H1 (cell line): ENCODE measurements around the gene PRKAR1B. TPM values are rescaled to one million over a fixed set of nuclear protein-coding genes. Genes with fewer than 3 reads are reported as not detected.

Experiments
- CTCF ChIA-PET: fragments of 300-600 bp; sonication (Branson Sonifier 250); formaldehyde crosslinking; loops from one replicate; lab custom pipeline; 2021; ENCODE audit not compliant: partially characterized antibody; lab: Charles Lee
- POLR2A ChIA-PET: fragments of 300-600 bp; sonication (Branson Sonifier 250); formaldehyde crosslinking; loops from one replicate; lab custom pipeline; 2021; ENCODE audit warnings: inconsistent platforms; ENCODE audit not compliant: partially characterized antibody; lab: Charles Lee
- DNase-seq, 2 experiments: peaks; one replicate each; pipeline versions ENCODE4 v3.0.0 to v3.0.0-alpha.2; 2010 to 2022; ENCODE audit warnings: low spot score in 2 of 2, low read depth in 1 of 2, mixed read lengths in 1 of 2
- FAIRE-seq: peaks from 2 replicates; lab custom pipeline; 2011; peaks lifted over from hg19 to GRCh38; lab: Jason Lieb, UNC
- H2AFZ ChIP-seq: 2 replicates; pipeline ENCODE4 v1.8.1; 2012; ENCODE audit warnings: low read length, inconsistent platforms
- H2AK5ac ChIP-seq: 2 replicates; pipeline ENCODE4 v1.6.1; 2013; ENCODE audit warnings: low read depth, low read length
- H2BK120ac ChIP-seq: replicated peaks from 2 replicates; pipeline ENCODE3; 2013; ENCODE audit warnings: low read depth, low read length, inconsistent platforms
- H2BK12ac ChIP-seq: 2 replicates; pipeline ENCODE4 v1.6.1; 2013; ENCODE audit warnings: low read depth, low read length
- H2BK15ac ChIP-seq: 2 replicates; pipeline ENCODE4 v1.6.1; 2013; ENCODE audit warnings: low read length
- H2BK20ac ChIP-seq: 2 replicates; pipeline ENCODE4 v1.6.1; 2013; ENCODE audit warnings: low read length
- H2BK5ac ChIP-seq: 2 replicates; pipeline ENCODE4 v1.6.1; 2013; ENCODE audit warnings: low read depth, low read length
- H3K14ac ChIP-seq: 2 replicates; pipeline ENCODE4 v1.6.1; 2013; ENCODE audit warnings: inconsistent platforms; ENCODE audit not compliant: insufficient read length
- H3K18ac ChIP-seq: 2 replicates; pipeline ENCODE4 v1.6.1; 2013; ENCODE audit warnings: low read length; ENCODE audit errors: extremely low read depth
- H3K23ac ChIP-seq: 2 replicates; pipeline ENCODE4 v1.6.1; 2013; ENCODE audit warnings: inconsistent platforms; ENCODE audit not compliant: insufficient read length
- H3K23me2 ChIP-seq: 2 replicates; pipeline ENCODE4 v1.6.1; 2013; ENCODE audit warnings: low read depth, low read length
- H3K27ac ChIP-seq: 2 replicates; pipeline ENCODE4 v1.6.1; 2011; ENCODE audit warnings: low read depth, low read length, inconsistent platforms
- H3K27me3 ChIP-seq, 4 experiments: replicated peaks in 1 of 4; 1 replicate in 1 of 4; 2 replicates in 3 of 4; pipeline versions ENCODE4 v1.6.1 to v1.8.1; 2011 to 2013; ENCODE audit warnings: low read length in 3 of 4, mild to moderate bottlenecking in 3 of 4, inconsistent platforms in 2 of 4, mixed read lengths in 2 of 4, moderate library complexity in 1 of 4; ENCODE audit not compliant: control insufficient read depth in 3 of 4, insufficient read depth in 3 of 4; ENCODE audit errors: extremely low read depth in 1 of 4
- H3K36me3 ChIP-seq, 4 experiments: 2 replicates each; pipeline versions ENCODE4 v1.6.1 to v1.8.1; 2011 to 2013; ENCODE audit warnings: mild to moderate bottlenecking in 4 of 4, low read length in 3 of 4, moderate library complexity in 2 of 4, control low read depth in 1 of 4, inconsistent platforms in 1 of 4; ENCODE audit not compliant: insufficient read depth in 4 of 4, control insufficient read depth in 2 of 4
- H3K4ac ChIP-seq: replicated peaks from 2 replicates; pipeline ENCODE3; 2013; ENCODE audit warnings: low read length, low read depth, mixed read lengths, inconsistent platforms; ENCODE audit not compliant: insufficient read length
- H3K4me1 ChIP-seq, 4 experiments: replicated peaks in 1 of 4; 1 replicate in 1 of 4; 2 replicates in 3 of 4; pipeline versions ENCODE4 v1.6.1 to v1.8.1; 2011 to 2013; ENCODE audit warnings: low read length in 3 of 4, inconsistent platforms in 2 of 4, mixed read lengths in 1 of 4; ENCODE audit not compliant: insufficient read depth in 4 of 4, control insufficient read depth in 3 of 4
- H3K4me2 ChIP-seq, 2 experiments: 2 replicates each; pipeline versions ENCODE4 v1.6.1 to v1.8.1; 2011 to 2013; ENCODE audit warnings: low read depth in 2 of 2, low read length in 2 of 2, control low read depth in 1 of 2, inconsistent platforms in 1 of 2, mild to moderate bottlenecking in 1 of 2; ENCODE audit not compliant: insufficient read depth in 1 of 2
- H3K4me3 ChIP-seq, 4 experiments: fragments of 200-600, 300-600 bp in 1 of 4; sonication (generic), shearing (Covaris generic), sonication (Bioruptor Twin) in 1 of 4; 2 replicates each; pipeline versions ENCODE4 v1.5.1 to v1.8.1; 2011 to 2016; ENCODE audit warnings: low read length in 4 of 4, low read depth in 3 of 4, control low read depth in 2 of 4, inconsistent platforms in 2 of 4, mild to moderate bottlenecking in 2 of 4, mixed read lengths in 1 of 4, moderate library complexity in 1 of 4; ENCODE audit not compliant: insufficient read depth in 2 of 4; ENCODE audit errors: extremely low read depth in 1 of 4
- H3K56ac ChIP-seq: replicated peaks from 2 replicates; pipeline ENCODE3; 2013; ENCODE audit warnings: low read depth, mild to moderate bottlenecking, mixed read lengths, low read length, inconsistent platforms; ENCODE audit not compliant: insufficient read length
- H3K79me1 ChIP-seq: 2 replicates; pipeline ENCODE4 v1.6.1; 2013; ENCODE audit warnings: low read depth, low read length, control low read depth
- H3K79me2 ChIP-seq, 2 experiments: 2 replicates each; pipeline versions ENCODE4 v1.6.1 to v1.8.1; 2012 to 2013; ENCODE audit warnings: low read length in 2 of 2, mild to moderate bottlenecking in 2 of 2, inconsistent platforms in 1 of 2; ENCODE audit not compliant: insufficient read depth in 2 of 2, control insufficient read depth in 1 of 2
- H3K9ac ChIP-seq, 4 experiments: replicated peaks in 1 of 4; 1 replicate in 1 of 4; 2 replicates in 3 of 4; pipeline versions ENCODE4 v1.6.1 to v1.8.1; 2011 to 2013; ENCODE audit warnings: low read depth in 3 of 4, low read length in 3 of 4, control low read depth in 2 of 4, mild to moderate bottlenecking in 2 of 4, moderate library complexity in 2 of 4, inconsistent platforms in 1 of 4; ENCODE audit errors: extremely low read depth in 1 of 4
- H3K9me3 ChIP-seq, 2 experiments: 2 replicates each; pipeline versions ENCODE4 v1.6.1 to v1.8.1; 2012 to 2013; ENCODE audit warnings: mild to moderate bottlenecking in 2 of 2, moderate library complexity in 2 of 2, control low read depth in 1 of 2, inconsistent platforms in 1 of 2, low read depth in 1 of 2, low read length in 1 of 2, mixed read lengths in 1 of 2; ENCODE audit not compliant: insufficient read depth in 2 of 2
- H4K20me1 ChIP-seq, 2 experiments: replicated peaks in 1 of 2; 2 replicates each; pipeline versions ENCODE3 to v1.8.1; 2011 to 2013; ENCODE audit warnings: inconsistent platforms in 2 of 2, low read length in 2 of 2, mild to moderate bottlenecking in 1 of 2; ENCODE audit not compliant: insufficient read depth in 2 of 2, control insufficient read depth in 1 of 2
- H4K5ac ChIP-seq: 2 replicates; pipeline ENCODE4 v1.6.1; 2013; ENCODE audit warnings: low read length, low read depth, mixed read lengths, inconsistent platforms; ENCODE audit not compliant: insufficient read length
- H4K8ac ChIP-seq: 2 replicates; pipeline ENCODE4 v1.8.0; 2013; ENCODE audit warnings: mild to moderate bottlenecking, moderate library complexity, low read length, inconsistent platforms; ENCODE audit not compliant: insufficient read depth; ENCODE audit errors: extremely low read depth
- H4K91ac ChIP-seq: replicated peaks from 2 replicates; pipeline ENCODE3; 2013; ENCODE audit warnings: low read length, mixed read lengths, inconsistent platforms; ENCODE audit not compliant: insufficient read length
- BCL11A ChIP-seq, 2 experiments: IDR thresholded peaks; one replicate each; pipeline ENCODE4 v1.6.1; 2011; ENCODE audit warnings: low read depth in 2 of 2, low read length in 2 of 2, mild to moderate bottlenecking in 2 of 2
- BRCA1 ChIP-seq: IDR thresholded peaks from 2 replicates; pipeline ENCODE4 v1.6.1; 2012; ENCODE audit warnings: low read depth, low read length, improper control_type of control experiment
- MAFK ChIP-seq: IDR thresholded peaks from 2 replicates; pipeline ENCODE4 v1.6.1; 2012; ENCODE audit warnings: low read depth, mild to moderate bottlenecking, improper control_type of control experiment, low read length
- PHF8 ChIP-seq: fragments of 200-600 bp; sonication (generic); conservative IDR thresholded peaks from 2 replicates; pipeline ENCODE4 v1.7.1; 2012; ENCODE audit warnings: low read depth, mild to moderate bottlenecking, inconsistent platforms, low read length, moderate library complexity
- SUZ12 ChIP-seq: fragments of 200-600 bp; sonication (generic); IDR thresholded peaks from 2 replicates; pipeline ENCODE4 v1.6.1; 2012; ENCODE audit warnings: mild to moderate bottlenecking, inconsistent platforms, low read length, moderate library complexity, mixed read lengths
- TAF1 ChIP-seq: IDR thresholded peaks from 2 replicates; pipeline ENCODE4 v1.6.1; 2011; ENCODE audit warnings: mild to moderate bottlenecking, low read depth, low read length
- TBP ChIP-seq: IDR thresholded peaks from 2 replicates; pipeline ENCODE4 v1.6.1; 2011; ENCODE audit warnings: low read depth, low read length, improper control_type of control experiment
- WGBS, 2 experiments: shearing (Covaris generic) in 1 of 2; methylation state at CpG; one replicate each; pipeline versions ENCODE4 v1.1.6 to v1.1.7; 2013 to 2015; ENCODE audit warnings: low lambda C conversion rate in 2 of 2, mixed read lengths in 2 of 2, inconsistent platforms in 1 of 2, low coverage in 1 of 2, missing lambda C conversion rate in 1 of 2; ENCODE audit not compliant: insufficient replicate concordance in 2 of 2, insufficient coverage in 1 of 2, insufficient read length in 1 of 2; ENCODE audit errors: extremely low coverage in 1 of 2, missing lambda C conversion rate in 1 of 2; 5-methylcytosine and 5-hydroxymethylcytosine counted together
- polyA plus RNA-seq, 7 experiments: library from polyadenylated mRNA; depleted of rRNA in 3 of 7; stranded (reverse) in 5 of 7; unstranded in 2 of 7; fragments of >200 nt in 5 of 7; fragments of 200-250 nt in 2 of 7; gene quantifications; 1 replicate in 5 of 7; 2 replicates in 1 of 7; 4 replicates in 1 of 7; pipeline versions ENCODE4 v1.2.1 to v1.2.3, GENCODE V29; 2011 to 2013; ENCODE audit warnings: missing spikeins in 2 of 7, mixed read lengths in 2 of 7
- total RNA-seq: library from RNA; stranded (reverse); fragmentation: NEBNext Ultra II Directional; extraction: Animal tissue kit (Norgen Biotek cat#: 25700); gene quantifications from 2 replicates; pipeline ENCODE4 v1.2.1, GENCODE V29; 2021

The PRKAR1B gene
- total and polyA plus RNA-seq, 2 of the 8 experiments (the other 6 are each of a cell fraction or from before 2014, with no cell fraction given): 12.3 to 55.7 TPM

DNA sequence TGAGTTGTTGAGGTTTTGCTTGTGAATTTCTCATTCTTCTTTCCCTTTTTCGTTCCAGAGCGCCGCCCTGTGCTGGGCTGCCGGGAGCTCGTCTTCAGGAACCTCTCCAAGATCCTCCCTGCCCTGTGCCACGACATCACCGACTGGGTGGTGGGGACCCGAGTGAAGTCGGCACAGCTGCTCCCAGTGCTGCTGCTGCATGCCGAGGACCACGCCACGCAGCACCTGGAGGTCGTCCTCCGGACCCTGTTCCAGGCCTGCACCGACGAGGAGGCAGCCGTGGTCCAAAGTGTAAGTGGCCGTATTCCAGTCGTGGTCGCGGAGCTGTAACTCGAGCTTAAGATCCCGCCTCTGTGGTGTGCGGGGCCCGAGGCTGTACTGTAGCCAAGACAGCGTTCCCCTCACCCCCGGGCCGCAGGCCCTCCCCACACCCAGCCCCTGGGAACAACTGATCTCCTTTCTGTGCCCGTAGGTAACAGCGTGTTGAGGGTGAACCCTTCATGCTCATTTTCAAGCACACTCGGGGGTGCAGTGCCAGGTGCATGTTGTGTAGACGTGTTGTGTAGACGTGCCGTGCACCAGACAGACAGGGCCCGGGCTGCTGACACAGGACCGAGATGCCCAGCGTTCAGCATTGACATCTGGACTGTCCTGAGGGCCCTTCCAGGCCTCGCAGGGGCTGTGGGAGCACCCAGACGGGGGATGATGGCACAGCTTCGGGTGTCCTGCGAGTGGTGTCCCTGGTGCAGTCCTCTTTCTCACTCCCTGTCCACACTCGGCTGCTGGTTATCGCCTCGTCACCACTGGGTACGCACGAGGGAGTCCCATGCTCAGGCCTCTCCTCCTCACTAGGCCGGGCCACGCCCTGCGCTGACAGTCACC, 27.7 kb upstream of the PRKAR1B start:
- Histone ChIP-seq H2BK15ac (no peak overlapping the region), H4K8ac (no peak overlapping the region), H3K9ac (no peak overlapping the region), H3K79me2 (0 out of 4 replicates have a peak, but pooled peaks cover 0 to 5% of the 10 kb centered on the region in 2 experiments), H3K4me1 (no peaks in the 10 kb centered on the region), H2BK120ac (no peak overlapping the region), H3K23me2 (no peaks in the 10 kb centered on the region), H3K18ac (no peak overlapping the region), H3K79me1 (no peaks in the 10 kb centered on the region), H3K23ac (no peak overlapping the region), H2AFZ (no peak overlapping the region), H3K4me2 (no peak overlapping the region), H3K27me3 (no peaks in the 10 kb centered on the region), H3K27ac (no peak overlapping the region), H4K91ac (no peak overlapping the region), H3K14ac (no peak overlapping the region), H3K36me3 (peaks cover 14 to 33% (median 22%) of the 10 kb centered on the region in 4 experiments; a peak in 7 of 8 replicates), H3K4me3 (no peak overlapping the region), H2BK20ac (no peak overlapping the region), H2BK5ac (no peak overlapping the region), H4K5ac (no peak overlapping the region), H3K4ac (no peak overlapping the region), H3K56ac (no peak overlapping the region), H3K9me3 (no peaks in the 10 kb centered on the region), H4K20me1 (peaks cover 1 to 11% of the 10 kb centered on the region in 2 experiments), H2AK5ac (no peak overlapping the region), H2BK12ac (no peak overlapping the region)
- ChIA-PET POLR2A (no interaction called here), CTCF (interaction anchor here (1.1 to 1.9 kb wide), 2 partner anchors 16 to 89 kb away, joined by 4 read pairs; no protein-coding TSS in a partner anchor)
- DNase-seq: no peak
- TF ChIP-seq BRCA1: no peak
- TF ChIP-seq PHF8: no peak
- no peak for TF ChIP-seq TAF1
- TF ChIP-seq BCL11A (IDR thresholded peaks at IDR 0.05; ENCODE audit: low read depth in 2 of 2, low read length in 2 of 2): no peak
- no peak for TF ChIP-seq MAFK
- TF ChIP-seq SUZ12: no peak
- no peak for TF ChIP-seq TBP
- no peak for FAIRE-seq
- WGBS, 2 experiments: 89% methylated on average over 49 of the region's 49 CpGs; no CpG with 5 or more reads in 1 of the 2 experiments
